VCaP (cell line): ENCODE measurements around the gene GGA1.

Experiments used
- H3K27ac ChIP-seq: fragments of 450-650 bp; 2 replicates; pipeline ENCODE4 v1.5.1; 2017
- TF ChIP-seq, protein P1 (sequence below): fragments of 450-650 bp; conservative IDR thresholded peaks from 2 replicates; pipeline ENCODE4 v1.5.1; 2017; ENCODE audit warnings: mild to moderate bottlenecking, moderate library complexity

Gene GGA1

DNA sequence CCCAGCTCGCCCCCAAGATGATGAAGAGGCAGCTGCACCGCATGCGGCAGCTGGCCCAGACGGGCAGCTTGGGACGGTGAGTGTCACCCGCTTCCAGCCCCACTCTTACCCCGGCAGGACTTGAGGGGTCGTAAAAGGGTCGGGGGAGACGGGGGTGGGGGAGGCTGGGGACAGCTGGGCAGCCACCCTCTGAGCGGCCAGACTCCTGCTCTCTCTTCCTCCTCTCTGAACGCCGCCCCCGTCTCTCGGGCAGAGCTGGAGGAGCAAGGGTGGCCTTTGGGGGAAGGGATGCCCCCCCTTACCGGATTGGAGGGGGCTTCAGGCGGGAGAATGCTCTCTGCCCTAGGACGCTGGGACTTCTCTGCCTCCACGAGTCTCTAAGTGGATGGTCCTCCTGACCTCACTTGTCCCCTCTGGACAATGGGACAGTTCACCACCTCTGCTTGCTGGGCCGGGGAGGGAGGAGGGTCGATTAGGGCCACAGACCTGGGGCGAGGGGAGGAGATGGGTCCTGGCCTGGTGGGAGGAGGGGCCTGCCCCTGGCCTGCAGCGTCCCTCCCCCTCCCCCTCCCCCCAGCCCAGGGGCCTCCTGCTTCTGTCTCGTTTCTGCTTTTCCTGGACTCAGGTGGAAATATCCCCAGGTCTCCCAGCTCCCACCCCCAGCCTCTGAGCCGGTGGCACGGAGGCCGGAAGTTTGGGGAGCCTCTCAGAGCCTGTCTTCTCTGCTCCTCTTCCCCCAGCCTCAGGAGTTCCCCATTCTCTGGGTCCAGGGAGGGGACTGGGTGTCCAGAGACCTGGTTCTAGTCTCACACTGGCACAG, 31.3 kb downstream of the GGA1 start:
- TF ChIP-seq, protein P1, sequence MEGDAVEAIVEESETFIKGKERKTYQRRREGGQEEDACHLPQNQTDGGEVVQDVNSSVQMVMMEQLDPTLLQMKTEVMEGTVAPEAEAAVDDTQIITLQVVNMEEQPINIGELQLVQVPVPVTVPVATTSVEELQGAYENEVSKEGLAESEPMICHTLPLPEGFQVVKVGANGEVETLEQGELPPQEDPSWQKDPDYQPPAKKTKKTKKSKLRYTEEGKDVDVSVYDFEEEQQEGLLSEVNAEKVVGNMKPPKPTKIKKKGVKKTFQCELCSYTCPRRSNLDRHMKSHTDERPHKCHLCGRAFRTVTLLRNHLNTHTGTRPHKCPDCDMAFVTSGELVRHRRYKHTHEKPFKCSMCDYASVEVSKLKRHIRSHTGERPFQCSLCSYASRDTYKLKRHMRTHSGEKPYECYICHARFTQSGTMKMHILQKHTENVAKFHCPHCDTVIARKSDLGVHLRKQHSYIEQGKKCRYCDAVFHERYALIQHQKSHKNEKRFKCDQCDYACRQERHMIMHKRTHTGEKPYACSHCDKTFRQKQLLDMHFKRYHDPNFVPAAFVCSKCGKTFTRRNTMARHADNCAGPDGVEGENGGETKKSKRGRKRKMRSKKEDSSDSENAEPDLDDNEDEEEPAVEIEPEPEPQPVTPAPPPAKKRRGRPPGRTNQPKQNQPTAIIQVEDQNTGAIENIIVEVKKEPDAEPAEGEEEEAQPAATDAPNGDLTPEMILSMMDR: no peak

DNA sequence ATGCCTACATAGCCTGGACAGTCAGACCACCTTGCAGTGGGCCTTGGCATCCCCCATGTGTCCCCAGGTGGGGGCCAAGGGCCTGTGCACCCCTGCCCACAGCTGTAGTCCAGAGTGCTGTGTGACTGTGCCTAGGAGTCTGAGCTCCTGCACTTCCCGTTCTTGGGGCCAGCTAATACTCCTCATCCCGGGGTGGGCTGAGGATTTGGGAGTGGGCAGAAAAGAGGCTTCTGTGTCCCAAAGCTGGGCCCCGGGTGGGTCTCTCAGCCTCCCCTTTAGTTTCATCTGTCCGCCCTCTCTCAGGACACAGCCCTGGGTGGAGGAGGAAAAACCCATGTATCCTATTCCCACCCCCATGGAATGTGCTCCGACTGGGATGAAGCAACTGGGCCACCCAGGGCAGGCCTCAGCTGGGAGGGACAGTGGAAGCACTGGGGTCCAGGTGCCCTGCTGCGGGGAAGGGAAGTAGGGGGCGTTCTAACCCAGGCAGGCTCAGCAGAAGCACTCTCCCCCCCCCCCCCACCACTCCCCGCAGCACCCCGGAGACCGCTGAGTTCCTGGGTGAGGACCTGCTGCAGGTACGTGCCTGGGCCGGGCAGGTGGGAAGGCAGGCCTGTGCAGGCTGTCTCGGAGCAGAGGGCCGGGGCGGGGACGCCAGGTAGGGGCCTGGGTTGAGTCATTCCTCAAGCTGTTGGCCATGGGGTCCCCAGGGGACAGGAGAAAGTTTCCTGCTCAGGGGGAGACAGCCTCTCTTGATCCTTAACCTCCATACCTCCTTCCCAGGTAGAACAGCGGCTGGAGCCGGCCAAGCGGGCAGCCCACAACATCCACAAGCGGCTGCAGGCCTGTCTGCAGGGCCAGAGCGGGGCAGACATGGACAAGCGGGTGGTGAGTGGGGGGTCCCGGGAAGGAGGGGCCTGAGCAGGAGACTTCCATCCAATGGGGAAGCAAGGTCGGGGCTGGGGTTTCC, 32.2 kb downstream of the GGA1 start:
- TF ChIP-seq, protein P1: no peak
- H3K27ac ChIP-seq: peak overlapping the region; percentile 56; the same call in 1 of the 2 replicates

More for the DNA sequence above, 31.3 kb downstream of the GGA1 start:
- peak overlapping the region; percentile 56; the same call in 1 of the 2 replicates for H3K27ac ChIP-seq

DNA sequence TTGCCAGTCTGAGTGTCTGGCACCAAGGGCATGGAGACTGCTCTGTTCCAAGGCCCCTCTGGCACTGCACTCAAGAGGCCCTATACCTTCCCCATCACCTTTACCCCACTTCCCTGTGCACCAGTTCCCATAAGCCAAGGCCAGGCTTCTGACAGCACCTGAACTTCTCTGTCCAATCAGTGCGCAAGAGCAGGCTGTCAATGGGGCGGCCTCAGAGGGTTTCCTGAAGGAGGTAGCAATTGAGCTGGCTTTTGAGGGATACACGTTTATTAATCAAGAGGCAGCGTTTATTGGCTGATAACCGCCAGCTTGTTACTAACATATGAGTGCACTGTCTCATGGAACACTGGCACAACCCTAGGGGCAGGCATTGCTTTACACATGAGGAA, 32.9 kb downstream of the GGA1 start:
- no peak overlapping the region for H3K27ac ChIP-seq
- TF ChIP-seq, protein P1: no peak

DNA sequence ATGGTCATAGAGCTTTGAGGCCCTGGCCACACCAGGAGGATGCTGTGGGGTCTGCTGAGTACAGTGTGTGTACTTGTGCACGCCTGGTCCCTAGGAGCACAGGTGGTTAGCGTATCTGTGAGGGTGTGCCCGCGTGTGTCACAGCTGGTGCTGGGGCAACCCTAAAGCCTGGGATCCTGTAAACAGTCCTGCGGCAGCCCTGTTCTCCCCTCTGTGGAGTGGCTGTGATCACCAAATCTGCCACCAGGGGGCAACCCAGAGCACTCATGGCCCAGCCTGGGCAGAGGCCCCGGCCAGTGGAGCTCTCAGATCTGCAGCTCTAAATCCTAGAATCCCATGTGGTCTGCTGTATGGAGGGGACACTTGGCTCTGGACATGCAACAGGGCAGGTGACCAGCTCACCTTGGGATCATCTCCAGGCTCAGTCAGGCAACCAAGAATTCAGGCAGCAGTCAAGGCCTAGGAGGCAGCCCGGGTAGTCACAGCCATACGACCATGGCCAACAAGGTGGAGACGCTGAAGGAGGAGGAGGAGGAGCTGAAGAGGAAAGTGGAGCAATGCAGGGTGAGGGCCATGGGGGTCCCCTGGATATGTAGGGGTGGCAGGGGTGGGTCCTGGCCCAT, 34.7 kb downstream of the GGA1 start:
- TF ChIP-seq, protein P1: peak; percentile 93
- no peak overlapping the region for H3K27ac ChIP-seq

DNA sequence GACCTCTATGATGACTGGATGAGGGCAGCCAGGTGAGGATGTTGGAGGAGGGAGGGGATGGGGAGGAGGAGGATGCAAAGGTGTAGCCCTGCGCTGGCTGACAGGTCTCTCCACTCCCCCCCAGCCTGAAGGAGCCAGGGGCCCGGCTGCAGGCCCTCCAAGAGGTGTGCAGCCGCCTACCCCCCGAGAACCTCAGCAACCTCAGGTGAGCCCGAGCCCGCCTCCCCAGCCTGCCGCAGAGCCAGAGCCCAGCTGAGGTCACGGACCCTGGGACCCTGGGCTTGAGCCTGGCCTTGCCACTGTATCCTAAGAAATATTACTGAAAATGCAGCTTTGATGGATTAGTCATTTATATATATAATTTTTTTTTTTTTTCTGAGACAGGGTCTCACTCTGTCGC, 38.7 kb downstream of the GGA1 start:
- TF ChIP-seq, protein P1: no peak

DNA sequence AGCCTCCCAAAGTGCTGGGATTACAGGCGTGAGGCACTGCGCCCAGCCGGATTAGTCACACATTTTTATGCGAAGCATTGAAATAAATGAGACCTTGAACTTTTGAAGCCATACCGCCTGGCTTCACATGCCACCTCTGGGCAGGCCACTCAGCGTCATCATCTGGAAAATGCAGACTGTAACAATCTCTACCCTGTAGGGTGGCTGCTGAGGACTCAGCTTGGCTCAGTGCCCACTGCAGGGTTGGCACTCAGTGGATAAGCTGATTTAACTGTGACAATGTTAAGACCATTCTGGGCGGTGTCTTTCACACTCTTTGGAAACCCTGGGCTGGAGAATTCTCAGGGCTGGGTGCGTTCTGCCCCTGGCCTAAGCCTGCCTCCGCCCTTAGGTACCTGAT, 39.3 kb downstream of the GGA1 start:
- H3K27ac ChIP-seq: no peak overlapping the region
- TF ChIP-seq, protein P1: no peak

More for the DNA sequence above, 38.7 kb downstream of the GGA1 start:
- H3K27ac ChIP-seq: no peak overlapping the region
